H9 (cell line): ENCODE measurements around the gene CDH13. TPM values are rescaled to one million over a fixed set of nuclear protein-coding genes. Genes with fewer than 3 reads are reported as not detected.

Experiments
- DNase-seq: peaks from one replicate; pipeline ENCODE4 v3.0.0-alpha.2; 2017
- H2AFZ ChIP-seq: one replicate; pipeline ENCODE4 v1.6.1; 2013; ENCODE audit warnings: mild to moderate bottlenecking, low read length, control low read depth, moderate library complexity
- H2AK5ac ChIP-seq: 2 replicates; pipeline ENCODE4 v1.6.1; 2013; ENCODE audit warnings: low read length, control low read depth, mixed read lengths; ENCODE audit not compliant: insufficient read length
- H2BK120ac ChIP-seq: one replicate; pipeline ENCODE4 v1.6.1; 2013; ENCODE audit warnings: low read depth, mild to moderate bottlenecking, low read length, control low read depth, inconsistent platforms; ENCODE audit not compliant: poor library complexity, severe bottlenecking
- H2BK12ac ChIP-seq: 2 replicates; pipeline ENCODE4 v1.6.1; 2013; ENCODE audit warnings: low read length, control low read depth, mixed read lengths, low read depth; ENCODE audit not compliant: insufficient read length
- H2BK15ac ChIP-seq: 2 replicates; pipeline ENCODE4 v1.6.1; 2013; ENCODE audit warnings: low read depth, low read length, control low read depth
- H2BK20ac ChIP-seq: one replicate; pipeline ENCODE4 v1.6.1; 2013; ENCODE audit warnings: low read depth, mild to moderate bottlenecking, low read length, control low read depth, inconsistent platforms; ENCODE audit not compliant: poor library complexity, severe bottlenecking
- H2BK5ac ChIP-seq: 2 replicates; pipeline ENCODE4 v1.6.1; 2013; ENCODE audit warnings: low read length, control low read depth, mixed read lengths; ENCODE audit not compliant: insufficient read length
- H3K14ac ChIP-seq: 2 replicates; pipeline ENCODE4 v1.6.1; 2013; ENCODE audit warnings: low read length, control low read depth; ENCODE audit not compliant: insufficient read depth
- H3K18ac ChIP-seq: 2 replicates; pipeline ENCODE4 v1.6.1; 2013; ENCODE audit warnings: low read depth, mild to moderate bottlenecking, mixed read lengths, low read length, control low read depth; ENCODE audit not compliant: insufficient read length
- H3K23ac ChIP-seq: 2 replicates; pipeline ENCODE4 v1.6.1; 2013; ENCODE audit warnings: low read length, control low read depth, mixed read lengths, low read depth; ENCODE audit not compliant: insufficient read length
- H3K23me2 ChIP-seq: 2 replicates; pipeline ENCODE4 v1.6.1; 2013; ENCODE audit warnings: low read depth, mild to moderate bottlenecking, mixed read lengths, low read length, control low read depth; ENCODE audit not compliant: insufficient read length, poor library complexity, severe bottlenecking
- H3K27ac ChIP-seq: 2 replicates; pipeline ENCODE4 v1.5.1; 2013; ENCODE audit warnings: low read length, control low read depth, mixed read lengths, low read depth; ENCODE audit not compliant: insufficient read length
- H3K27me3 ChIP-seq: 2 replicates; pipeline ENCODE4 v1.6.1; 2013; ENCODE audit warnings: low read length, control low read depth, inconsistent platforms; ENCODE audit not compliant: insufficient read depth
- H3K4ac ChIP-seq: 2 replicates; pipeline ENCODE4 v1.6.1; 2013; ENCODE audit warnings: low read depth, mild to moderate bottlenecking, control low read depth, inconsistent platforms, low read length, moderate library complexity
- H3K4me1 ChIP-seq: 2 replicates; pipeline ENCODE4 v1.6.1; 2013; ENCODE audit warnings: low read length, control low read depth, inconsistent platforms; ENCODE audit not compliant: insufficient read depth
- H3K4me2 ChIP-seq: 2 replicates; pipeline ENCODE4 v1.6.1; 2013; ENCODE audit warnings: low read length, control low read depth, mixed read lengths; ENCODE audit not compliant: insufficient read length, insufficient read depth
- H3K56ac ChIP-seq: 2 replicates; pipeline ENCODE4 v1.6.1; 2013; ENCODE audit warnings: low read depth, mild to moderate bottlenecking, mixed read lengths, low read length, control low read depth; ENCODE audit not compliant: insufficient read length
- H3K79me1 ChIP-seq: 2 replicates; pipeline ENCODE4 v1.6.1; 2013; ENCODE audit warnings: low read depth, mild to moderate bottlenecking, moderate library complexity, low read length, control low read depth, inconsistent platforms; ENCODE audit not compliant: insufficient read depth, poor library complexity, severe bottlenecking
- H3K79me2 ChIP-seq: 2 replicates; pipeline ENCODE4 v1.6.1; 2013; ENCODE audit warnings: low read length, control low read depth, inconsistent platforms; ENCODE audit not compliant: insufficient read depth
- H3K9ac ChIP-seq: 2 replicates; pipeline ENCODE4 v1.6.1; 2013; ENCODE audit warnings: low read length, control low read depth, mixed read lengths; ENCODE audit not compliant: insufficient read length; ENCODE audit errors: extremely low read depth
- H3K9me3 ChIP-seq: one replicate; pipeline ENCODE4 v1.6.1; 2013; ENCODE audit warnings: low read depth, low read length, inconsistent platforms; ENCODE audit not compliant: control insufficient read depth
- H3T11ph ChIP-seq: one replicate; pipeline ENCODE4 v1.6.1; 2013; ENCODE audit warnings: mild to moderate bottlenecking, low read length, control low read depth, inconsistent platforms
- H4K20me1 ChIP-seq: one replicate; pipeline ENCODE4 v1.6.1; 2013; ENCODE audit not compliant: control insufficient read depth, insufficient read length, insufficient read depth
- H4K5ac ChIP-seq: 2 replicates; pipeline ENCODE4 v1.6.1; 2013; ENCODE audit warnings: low read depth, mild to moderate bottlenecking, mixed read lengths, low read length, control low read depth; ENCODE audit not compliant: insufficient read length
- H4K8ac ChIP-seq: replicated peaks from 2 replicates; pipeline ENCODE4 v1.6.1; 2013; ENCODE audit warnings: low read length, control low read depth, mixed read lengths, low read depth; ENCODE audit not compliant: insufficient read length
- H4K91ac ChIP-seq: 2 replicates; pipeline ENCODE4 v1.6.1; 2013; ENCODE audit warnings: low read depth, mild to moderate bottlenecking, moderate library complexity, mixed read lengths, low read length, control low read depth; ENCODE audit not compliant: insufficient read length
- H3K27ac Mint-ChIP-seq, 3 experiments: 2 replicates in 2 of 3; 3 replicates in 1 of 3; pipeline ENCODE4 v1.8.0; 2020 to 2021; ENCODE audit warnings: mixed read lengths in 3 of 3, mild to moderate bottlenecking in 1 of 3, moderate library complexity in 1 of 3
- H3K27me3 Mint-ChIP-seq: 2 replicates; pipeline ENCODE4 v1.8.0; 2021; ENCODE audit warnings: low read depth, mild to moderate bottlenecking, moderate library complexity, mixed read lengths
- H3K36me3 Mint-ChIP-seq, 3 experiments: 2 replicates in 2 of 3; 3 replicates in 1 of 3; pipeline ENCODE4 v1.8.0; 2020 to 2021; ENCODE audit warnings: low read depth in 3 of 3, mixed read lengths in 3 of 3; ENCODE audit not compliant: insufficient read depth in 1 of 3
- H3K4me1 Mint-ChIP-seq, 2 experiments: 2 replicates each; pipeline ENCODE4 v1.8.0; 2020; ENCODE audit warnings: mixed read lengths in 2 of 2
- H3K4me3 Mint-ChIP-seq, 2 experiments: 2 replicates in 1 of 2; 3 replicates in 1 of 2; pipeline ENCODE4 v1.8.0; 2020 to 2021; ENCODE audit warnings: mild to moderate bottlenecking in 2 of 2, mixed read lengths in 2 of 2, moderate library complexity in 1 of 2
- H3K9me3 Mint-ChIP-seq, 2 experiments: 2 replicates in 1 of 2; 3 replicates in 1 of 2; pipeline ENCODE4 v1.8.0; 2020; ENCODE audit warnings: mild to moderate bottlenecking in 2 of 2, mixed read lengths in 2 of 2, moderate library complexity in 1 of 2
- CTCF ChIP-seq: fragments of 200-600 bp; sonication (generic); conservative IDR thresholded peaks from 3 replicates; pipeline ENCODE4 v1.8.0; 2021; ENCODE audit warnings: antibody characterized with exemption, mild to moderate bottlenecking
- WGBS: extraction: QIAGEN DNeasy Blood & Tissue Kit; methylation state at CpG from one replicate; pipeline ENCODE4 v1.1.7; 2013; ENCODE audit warnings: missing lambda C conversion rate, low lambda C conversion rate, mixed read lengths; ENCODE audit not compliant: insufficient read length; ENCODE audit errors: extremely low coverage; 5-methylcytosine and 5-hydroxymethylcytosine counted together
- total RNA-seq: library from RNA; stranded (reverse); gene quantifications from 2 replicates; pipeline ENCODE4 v1.2.1, GENCODE V29; 2021

CDH13 gene
- total RNA-seq, 1 experiment from 2014 or later = 1.5 TPM

- no peak overlapping the region for H2AK5ac ChIP-seq
- no peak overlapping the region for H4K8ac ChIP-seq
- no peak overlapping the region for H3K4me2 ChIP-seq
- Mint-ChIP-seq H3K4me1 (peaks cover 12 to 17% of the 10 kb centered on the region in 2 experiments), H3K36me3 (peaks cover 1 to 4% (median 3%) of the 10 kb centered on the region in 3 experiments; a peak in 1 of 7 replicates), H3K27ac (no peak overlapping the region; a peak in 1 of 7 replicates), H3K27me3 (no peaks in the 10 kb centered on the region), H3K9me3 (peaks cover 6 to 9% of the 10 kb centered on the region in 2 experiments; a peak in 3 of 5 replicates), H3K4me3 (no peak overlapping the region)
- H3K9ac ChIP-seq = no peak overlapping the region
- no peak overlapping the region for H3K18ac ChIP-seq
- no peak overlapping the region for H2BK5ac ChIP-seq
- no peak overlapping the region for H3K56ac ChIP-seq
- no peak overlapping the region for H2BK12ac ChIP-seq
- no peaks in the 10 kb centered on the region for H3K79me2 ChIP-seq
- H2BK20ac ChIP-seq = no peak overlapping the region
- no peaks in the 10 kb centered on the region for H3K9me3 ChIP-seq
- H2AFZ ChIP-seq = no peak overlapping the region
- H3K4me1 ChIP-seq = no peaks in the 10 kb centered on the region
- no peak overlapping the region for H3T11ph ChIP-seq
- no peak overlapping the region for H2BK15ac ChIP-seq
- no peaks in the 10 kb centered on the region for H3K23me2 ChIP-seq
- no peak for TF ChIP-seq CTCF
- no peak overlapping the region for H2BK120ac ChIP-seq
- H4K20me1 ChIP-seq = no peaks in the 10 kb centered on the region
- no peak overlapping the region for H4K91ac ChIP-seq
- no peaks in the 10 kb centered on the region for H3K27me3 ChIP-seq
- DNase-seq = no peak
- no CpG with 5 or more reads among the region's 5 CpGs for WGBS
- no peak overlapping the region for H3K23ac ChIP-seq
- no peak overlapping the region for H4K5ac ChIP-seq
- no peaks in the 10 kb centered on the region for H3K79me1 ChIP-seq
- H3K14ac ChIP-seq = no peak overlapping the region
- no peak overlapping the region for H3K4ac ChIP-seq
- no peak overlapping the region for H3K27ac ChIP-seq
These were observed 432.5 kb downstream of the CDH13 start for GRCh38 chr16:83059237-83059636.
